SK-N-SH (cell line): ENCODE results near the gene LDB2. TPM values are rescaled to one million over a fixed set of nuclear protein-coding genes. Genes with fewer than 3 reads are reported as not detected.

Source experiments
- CTCF ChIA-PET: fragments of 300-600, 350-600 bp; formaldehyde crosslinking; extraction: SDS; loops from one replicate; lab custom pipeline; 2021; lab: Yijun Ruan, JAX
- POLR2A ChIA-PET: fragments of 350-600 bp; sonication (Branson Sonifier 250); formaldehyde crosslinking; extraction: SDS; loops from one replicate; lab custom pipeline; 2020; ENCODE audit warnings: antibody characterized with exemption, inconsistent platforms; lab: Yijun Ruan, JAX
- DNase-seq: peaks from one replicate; pipeline ENCODE4 v3.0.0; 2012
- H2AFZ ChIP-seq: fragments of 200-600 bp; sonication (generic); 2 replicates; pipeline ENCODE4 v1.8.1; 2016; ENCODE audit warnings: antibody characterized with exemption, mild to moderate bottlenecking, low read depth
- H3F3A ChIP-seq: fragments of 200-600 bp; sonication (generic); replicated peaks from 2 replicates; pipeline ENCODE3; 2016; ENCODE audit warnings: antibody characterized with exemption, mild to moderate bottlenecking; ENCODE audit not compliant: insufficient read depth
- H3K27ac ChIP-seq, 2 experiments: fragments of 200-500 bp in 1 of 2; fragments of 200-600 bp in 1 of 2; sonication (Bioruptor generic) in 1 of 2; sonication (generic), shearing (Covaris generic) in 1 of 2; 2 replicates each; pipeline versions ENCODE4 v1.5.1 to v1.6.1; 2014 to 2016; ENCODE audit warnings: low read depth in 2 of 2, inconsistent platforms in 1 of 2, low read length in 1 of 2, mild to moderate bottlenecking in 1 of 2, mixed read lengths in 1 of 2
- H3K27me3 ChIP-seq: fragments of 200-600 bp; sonication (generic), shearing (Covaris generic); 2 replicates; pipeline ENCODE4 v1.6.1; 2016; ENCODE audit warnings: mixed run types; ENCODE audit not compliant: insufficient read depth
- H3K36me3 ChIP-seq, 2 experiments: fragments of 200-500 bp in 1 of 2; fragments of 200-600 bp in 1 of 2; sonication (Bioruptor generic) in 1 of 2; sonication (generic) in 1 of 2; replicated peaks in 1 of 2; 2 replicates each; pipeline versions ENCODE3 to v1.5.1; 2014 to 2016; ENCODE audit warnings: low read length in 1 of 2, mild to moderate bottlenecking in 1 of 2; ENCODE audit not compliant: insufficient read depth in 2 of 2, control insufficient read depth in 1 of 2
- H3K4me1 ChIP-seq, 2 experiments: fragments of 200-500 bp in 1 of 2; fragments of 200-600 bp in 1 of 2; sonication (Bioruptor generic) in 1 of 2; sonication (generic), shearing (Covaris generic) in 1 of 2; 2 replicates each; pipeline versions ENCODE4 v1.5.1 to v1.6.1; 2014 to 2016; ENCODE audit warnings: low read depth in 1 of 2, low read length in 1 of 2, mixed run types in 1 of 2; ENCODE audit not compliant: insufficient read depth in 2 of 2, control insufficient read depth in 1 of 2
- H3K4me2 ChIP-seq: fragments of 200-600 bp; sonication (generic), shearing (Covaris generic); 2 replicates; pipeline ENCODE4 v1.6.1; 2017; ENCODE audit warnings: mixed run types
- H3K4me3 ChIP-seq, 2 experiments: fragments of 200-500 bp in 1 of 2; fragments of 200-600 bp in 1 of 2; sonication (Bioruptor generic) in 1 of 2; sonication (generic), shearing (Covaris generic) in 1 of 2; 2 replicates each; pipeline versions ENCODE4 v1.5.1 to v1.8.1; 2014 to 2016; ENCODE audit warnings: low read depth in 2 of 2, inconsistent platforms in 1 of 2, low read length in 1 of 2, mild to moderate bottlenecking in 1 of 2, mixed read lengths in 1 of 2, moderate library complexity in 1 of 2
- H3K79me2 ChIP-seq: fragments of 200-600 bp; sonication (generic); 2 replicates; pipeline ENCODE4 v1.8.1; 2017; ENCODE audit warnings: mild to moderate bottlenecking; ENCODE audit not compliant: insufficient read depth
- H3K9ac ChIP-seq: fragments of 200-600 bp; sonication (generic); 2 replicates; pipeline ENCODE4 v1.6.1; 2017; ENCODE audit warnings: mixed run types
- H3K9me2 ChIP-seq: fragments of 200-600 bp; sonication (generic); 2 replicates; pipeline ENCODE4 v1.6.1; 2017; ENCODE audit warnings: mixed run types
- H3K9me3 ChIP-seq: fragments of 200-600 bp; sonication (generic); 2 replicates; pipeline ENCODE4 v1.6.1; 2017; ENCODE audit warnings: mixed run types, mild to moderate bottlenecking, moderate library complexity
- H4K20me1 ChIP-seq: fragments of 200-600 bp; sonication (generic); 2 replicates; pipeline ENCODE4 v1.6.1; 2017; ENCODE audit warnings: mild to moderate bottlenecking, mixed run types; ENCODE audit not compliant: insufficient read depth
- EP300 ChIP-seq, 2 experiments: IDR thresholded peaks; 2 replicates each; pipeline versions ENCODE4 v1.4.0 to v1.6.1; 2012; ENCODE audit warnings: borderline replicate concordance in 1 of 2, low read depth in 1 of 2, low read length in 1 of 2
- FOXJ3 ChIP-seq: sonication (generic); formaldehyde crosslinking; IDR thresholded peaks from 2 replicates; pipeline ENCODE4 v1.5.1; 2020; ENCODE audit warnings: mild to moderate bottlenecking, missing genetic modification reagents
- FOXM1 ChIP-seq: IDR thresholded peaks from 2 replicates; pipeline ENCODE4 v1.4.0; 2012; ENCODE audit warnings: low read depth, mild to moderate bottlenecking
- JUND ChIP-seq: IDR thresholded peaks from 2 replicates; pipeline ENCODE4 v1.4.0; 2012
- MEF2A ChIP-seq: IDR thresholded peaks from 2 replicates; pipeline ENCODE4 v1.4.0; 2012; ENCODE audit warnings: low read depth, borderline replicate concordance
- NFIC ChIP-seq: IDR thresholded peaks from 2 replicates; pipeline ENCODE4 v1.4.0; 2012; ENCODE audit warnings: borderline replicate concordance
- NRF1 ChIP-seq: IDR thresholded peaks from 2 replicates; pipeline ENCODE4 v1.6.1; 2012; ENCODE audit warnings: low read depth, mild to moderate bottlenecking, low read length
- PBX3 ChIP-seq: IDR thresholded peaks from 2 replicates; pipeline ENCODE4; 2012
- RCOR1 ChIP-seq: fragments of 150-350 bp; IDR thresholded peaks from 2 replicates; pipeline ENCODE4 v1.6.1; 2017; ENCODE audit warnings: antibody characterized with exemption, low read length
- RXRA ChIP-seq: IDR thresholded peaks from 2 replicates; pipeline ENCODE4 v1.4.0; 2012; ENCODE audit warnings: low read depth, mild to moderate bottlenecking, borderline replicate concordance
- SIN3A ChIP-seq: IDR thresholded peaks from 2 replicates; pipeline ENCODE4 v1.6.1; 2012; ENCODE audit warnings: low read depth, mild to moderate bottlenecking, low read length, moderate library complexity, borderline replicate concordance
- TCF12 ChIP-seq: IDR thresholded peaks from 2 replicates; pipeline ENCODE4 v1.4.0; 2012
- TEAD4 ChIP-seq: IDR thresholded peaks from 2 replicates; pipeline ENCODE4 v1.4.0; 2012; ENCODE audit warnings: mild to moderate bottlenecking, borderline replicate concordance; ENCODE audit not compliant: insufficient read depth
- WGBS: methylation state at CpG from one replicate; pipeline ENCODE4 v1.1.6; 2017; ENCODE audit warnings: low lambda C conversion rate; 5-methylcytosine and 5-hydroxymethylcytosine counted together
- polyA plus RNA-seq, 3 experiments: library from polyadenylated mRNA; depleted of rRNA; stranded (reverse); fragments of >200 nt; gene quantifications; 2 replicates each; pipeline ENCODE4 v1.2.3, GENCODE V29; 2012
- TF ChIP-seq, protein P1 (sequence below): IDR thresholded peaks from 2 replicates; pipeline ENCODE4 v1.4.0; 2012; ENCODE audit warnings: low read depth, borderline replicate concordance

The LDB2 gene
- polyA plus RNA-seq, 1 of the 3 experiments (the other 2 are of a cell fraction), result 11.0 TPM

- WGBS, result 73% methylated on average over 3 of the region's 3 CpGs
- no peak for DNase-seq
- Histone ChIP-seq H3K9me3 (no peaks in the 10 kb centered on the region), H3K9ac (no peak overlapping the region), H3K9me2 (no peaks in the 10 kb centered on the region), H3K4me2 (no peak overlapping the region), H3K27ac (no peak overlapping the region), H3K79me2 (no peaks in the 10 kb centered on the region), H3K36me3 (peaks cover 0 to 6% of the 10 kb centered on the region in 2 experiments), H3K4me1 (peaks cover 3 to 20% of the 10 kb centered on the region in 2 experiments; a peak in 3 of 4 replicates), H3F3A (peaks cover 4% of the 10 kb centered on the region), H3K27me3 (no peaks in the 10 kb centered on the region), H2AFZ (no peak overlapping the region), H3K4me3 (no peak overlapping the region), H4K20me1 (no peaks in the 10 kb centered on the region)
- ChIA-PET CTCF (interaction anchor here (0.7 to 1.3 kb wide), 2 partner anchors 17 to 135 kb away, joined by 3 to 5 read pairs; no protein-coding TSS in a partner anchor), POLR2A (no interaction called here)
- TF ChIP-seq, protein P1, sequence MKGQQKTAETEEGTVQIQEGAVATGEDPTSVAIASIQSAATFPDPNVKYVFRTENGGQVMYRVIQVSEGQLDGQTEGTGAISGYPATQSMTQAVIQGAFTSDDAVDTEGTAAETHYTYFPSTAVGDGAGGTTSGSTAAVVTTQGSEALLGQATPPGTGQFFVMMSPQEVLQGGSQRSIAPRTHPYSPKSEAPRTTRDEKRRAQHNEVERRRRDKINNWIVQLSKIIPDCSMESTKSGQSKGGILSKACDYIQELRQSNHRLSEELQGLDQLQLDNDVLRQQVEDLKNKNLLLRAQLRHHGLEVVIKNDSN, result no peak
These were observed 120.7 kb downstream of the LDB2 start for GRCh38 chr4:16777726-16778125.

DNA sequence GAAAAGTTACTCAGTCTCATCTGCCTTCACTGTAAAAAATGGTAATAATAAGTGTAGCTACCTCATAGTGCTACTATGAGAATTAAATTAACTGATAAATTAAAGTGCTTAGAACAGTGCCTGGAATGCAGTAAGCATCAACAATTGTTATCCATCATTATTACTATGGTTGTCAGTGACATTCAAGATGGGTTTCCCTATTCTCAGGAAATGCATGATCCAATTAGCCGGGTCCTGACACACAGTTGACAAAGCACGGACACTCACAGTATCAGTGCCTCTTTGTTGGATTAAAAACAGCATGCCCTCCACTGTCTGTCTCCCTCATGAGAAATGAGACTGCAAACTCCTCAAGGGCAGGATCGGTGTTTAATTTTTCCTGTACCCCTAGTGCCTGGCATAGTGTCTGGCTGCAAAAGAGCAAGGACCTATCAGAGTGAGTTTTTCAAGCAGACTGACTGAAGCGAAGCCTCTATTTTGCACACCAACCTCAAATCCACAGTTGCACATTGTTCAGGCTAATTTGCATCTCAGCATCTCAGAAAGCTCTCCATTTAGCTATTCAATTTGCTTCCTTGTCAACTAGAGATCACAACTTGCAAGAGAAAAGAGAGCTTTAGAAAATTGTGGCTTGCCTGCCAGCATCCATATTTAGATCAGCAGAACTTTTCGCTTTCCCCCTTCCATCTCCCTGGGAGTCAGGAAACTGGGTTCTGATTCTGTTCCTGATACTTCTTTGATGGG, 122.9 kb downstream of the LDB2 start:
- Histone ChIP-seq H3K79me2 (no peaks in the 10 kb centered on the region), H3K9me2 (no peaks in the 10 kb centered on the region), H2AFZ (no peak overlapping the region), H3K4me1 (peaks cover 3 to 40% of the 10 kb centered on the region in 2 experiments)
- ChIA-PET CTCF (interaction anchor here (2.0 kb wide), 1 partner anchor 11 kb away, joined by 4 read pairs; no protein-coding TSS in a partner anchor), POLR2A (no interaction called here)
- DNase-seq, result peak; percentile 29
- no peak for TF ChIP-seq TCF12
- TF ChIP-seq RCOR1, result peak; percentile 47; the same call in 1 of the 2 replicates
- peak; percentile 50; the same call in 1 of the 2 replicates for TF ChIP-seq FOXJ3 (CRISPR knock-in tag)
- TF ChIP-seq MEF2A, result no peak
- TF ChIP-seq EP300 (IDR thresholded peaks at IDR 0.05; ENCODE audit: borderline replicate concordance in 1 of 2, low read depth in 1 of 2, low read length in 1 of 2), result peak in 1 of 2 experiments; percentile 70; a peak in 2 of 4 replicates
- no peak for TF ChIP-seq FOXM1
- TF ChIP-seq, all 33 proteins: peak for 3
- Histone ChIP-seq H3K9ac (no peak overlapping the region), H3K9me3 (no peaks in the 10 kb centered on the region), H3K27ac (no peak overlapping the region), H3K36me3 (peaks cover 0 to 6% of the 10 kb centered on the region in 2 experiments), H4K20me1 (no peaks in the 10 kb centered on the region), H3F3A (peaks cover 18% of the 10 kb centered on the region), H3K4me2 (no peak overlapping the region), H3K4me3 (no peak overlapping the region), H3K27me3 (no peaks in the 10 kb centered on the region)
- 59% methylated on average over 5 of the region's 5 CpGs for WGBS

DNA sequence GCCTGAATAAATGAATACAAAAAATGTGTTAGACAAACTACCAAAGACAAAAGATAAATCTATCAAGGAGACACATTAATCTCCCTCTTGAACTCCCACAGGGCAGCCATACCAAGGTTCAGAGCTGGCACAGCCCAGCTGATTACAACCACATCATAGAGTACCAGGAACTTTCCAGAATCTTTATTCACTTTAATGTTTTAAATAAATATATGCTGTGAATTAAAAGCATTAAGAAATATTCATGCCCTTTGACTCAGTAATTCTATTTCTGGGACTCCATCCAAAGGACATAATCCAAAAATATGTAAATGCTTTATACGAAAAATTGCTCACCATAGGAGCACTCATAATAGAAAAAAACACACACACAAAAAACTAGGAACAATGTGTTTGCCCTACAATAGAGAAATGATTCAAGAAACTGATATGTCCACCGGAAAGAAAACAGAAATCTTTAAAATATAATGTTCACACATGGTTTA, 126.0 kb downstream of the LDB2 start:
- WGBS, result 13% methylated on average over 2 of the region's 2 CpGs
- Histone ChIP-seq H3K4me3 (no peak overlapping the region), H3K4me2 (peak overlapping the region; percentile 26; the same call in 1 of the 2 replicates)

More for the DNA sequence above, 126.0 kb downstream of the LDB2 start:
- Histone ChIP-seq H3F3A (peaks cover 18% of the 10 kb centered on the region), H3K9me3 (no peaks in the 10 kb centered on the region), H3K27me3 (no peaks in the 10 kb centered on the region), H3K4me1 (peaks cover 3 to 27% of the 10 kb centered on the region in 2 experiments), H3K27ac (peak overlapping the region in 1 of 2 experiments; percentile 87; a peak in 2 of 4 replicates), H3K36me3 (no peaks in the 10 kb centered on the region), H2AFZ (no peak overlapping the region), H3K9me2 (no peaks in the 10 kb centered on the region), H4K20me1 (no peaks in the 10 kb centered on the region), H3K9ac (no peak overlapping the region), H3K79me2 (no peaks in the 10 kb centered on the region)
- ChIA-PET POLR2A (no interaction called here), CTCF (interaction anchor here (0.8 kb wide), 1 partner anchor 123 kb away, joined by 4 read pairs; no protein-coding TSS in a partner anchor)
- no peak for DNase-seq
- TF ChIP-seq MEF2A, result no peak
- TF ChIP-seq TEAD4, result 0 out of 2 replicates have a peak, but pooled peaks have one; percentile 15
- peak; percentile 59 for TF ChIP-seq TCF12
- peak; percentile 14; the same call in 1 of the 2 replicates for TF ChIP-seq JUND
- TF ChIP-seq SIN3A, result no peak
- TF ChIP-seq RXRA, result 0 out of 2 replicates have a peak, but pooled peaks have one; percentile 24
- peak; percentile 45; the same call in 1 of the 2 replicates for TF ChIP-seq NFIC
- TF ChIP-seq PBX3, result peak; percentile 50; the same call in 1 of the 2 replicates
- TF ChIP-seq NRF1, result no peak
